ENCODE measurements around the gene AUP1.

The AUP1 gene

GRCh38 chr2:74525717-74526648 lies 3.5 kb downstream of the AUP1 start, which contains the start of gene DQX1:
Gene DQX1, minus strand, starts transcription at chr2:74526231. Its CDS starts 502 bp downstream, at chr2:74525729.
- TF ChIP-seq, protein P1, sequence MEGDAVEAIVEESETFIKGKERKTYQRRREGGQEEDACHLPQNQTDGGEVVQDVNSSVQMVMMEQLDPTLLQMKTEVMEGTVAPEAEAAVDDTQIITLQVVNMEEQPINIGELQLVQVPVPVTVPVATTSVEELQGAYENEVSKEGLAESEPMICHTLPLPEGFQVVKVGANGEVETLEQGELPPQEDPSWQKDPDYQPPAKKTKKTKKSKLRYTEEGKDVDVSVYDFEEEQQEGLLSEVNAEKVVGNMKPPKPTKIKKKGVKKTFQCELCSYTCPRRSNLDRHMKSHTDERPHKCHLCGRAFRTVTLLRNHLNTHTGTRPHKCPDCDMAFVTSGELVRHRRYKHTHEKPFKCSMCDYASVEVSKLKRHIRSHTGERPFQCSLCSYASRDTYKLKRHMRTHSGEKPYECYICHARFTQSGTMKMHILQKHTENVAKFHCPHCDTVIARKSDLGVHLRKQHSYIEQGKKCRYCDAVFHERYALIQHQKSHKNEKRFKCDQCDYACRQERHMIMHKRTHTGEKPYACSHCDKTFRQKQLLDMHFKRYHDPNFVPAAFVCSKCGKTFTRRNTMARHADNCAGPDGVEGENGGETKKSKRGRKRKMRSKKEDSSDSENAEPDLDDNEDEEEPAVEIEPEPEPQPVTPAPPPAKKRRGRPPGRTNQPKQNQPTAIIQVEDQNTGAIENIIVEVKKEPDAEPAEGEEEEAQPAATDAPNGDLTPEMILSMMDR (IDR thresholded peaks at IDR 0.05; ENCODE audit: low read depth, low read length, missing control alignments): no peak
- Histone ChIP-seq H3K36me3 (replicated peaks) (peaks cover 17% of the 10 kb centered on the region), H3K27ac (no peak within 1 kb of the TSS), H3K27me3 (replicated peaks) (no peaks in the 10 kb centered on the region), H3K4me3 (ENCODE audit: low read depth, low read length) (no peak within 1 kb of the TSS)
- no peak for DNase-seq
- in situ Hi-C loops (cut with HindIII; ENCODE audit: low pct_ligation_motif_present, low sequenced_read_pairs): no loop called here

DNA sequence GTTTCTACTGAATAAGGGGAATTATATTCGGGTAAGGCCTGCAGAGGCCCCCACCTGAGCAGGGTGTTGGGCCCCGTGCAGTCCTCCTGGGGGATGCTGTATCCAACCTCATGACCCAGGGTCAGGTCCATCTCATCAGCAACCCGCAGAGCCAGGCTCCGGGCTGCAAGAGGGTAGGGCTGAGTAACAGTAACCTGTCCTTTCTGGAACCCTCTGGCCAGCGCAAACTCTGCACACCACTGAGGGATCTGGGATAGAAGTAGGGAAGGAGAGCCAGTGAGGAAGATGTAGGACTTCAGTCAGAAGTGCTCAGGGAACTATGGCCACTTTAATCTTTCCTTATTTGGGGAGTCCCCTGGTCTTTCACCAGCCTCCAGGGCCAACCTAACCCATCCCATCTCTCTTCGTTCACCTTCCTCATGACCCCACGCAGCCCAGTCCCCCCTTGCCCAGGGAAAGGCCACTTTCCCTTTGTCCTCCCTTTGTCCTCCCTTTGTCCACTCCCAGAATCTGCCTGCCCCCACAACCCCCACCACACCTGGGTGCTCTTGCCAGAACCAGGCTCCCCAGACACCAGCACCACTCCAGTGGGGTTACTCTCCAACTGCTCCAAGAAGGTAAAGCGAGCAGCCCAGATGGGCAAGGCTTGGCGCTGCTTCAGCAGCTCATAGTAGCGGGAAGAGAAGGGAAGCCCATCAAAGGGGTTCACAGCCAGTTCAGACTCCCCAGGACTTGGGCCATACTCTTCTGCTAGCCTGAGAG lies 4.4 kb downstream of the AUP1 start:
- no peak for DNase-seq
- no peak overlapping the region for H3K4me3 ChIP-seq (ENCODE audit: low read depth, low read length)
- peaks cover under 1% of the 10 kb centered on the region for H3K27me3 ChIP-seq (replicated peaks)
- TF ChIP-seq, protein P1 (IDR thresholded peaks at IDR 0.05; ENCODE audit: low read depth, low read length, missing control alignments): no peak
- in situ Hi-C loops (cut with HindIII; ENCODE audit: low pct_ligation_motif_present, low sequenced_read_pairs): no loop called here
- no peak overlapping the region for H3K27ac ChIP-seq
- peaks cover 17% of the 10 kb centered on the region for H3K36me3 ChIP-seq (replicated peaks)

DNA sequence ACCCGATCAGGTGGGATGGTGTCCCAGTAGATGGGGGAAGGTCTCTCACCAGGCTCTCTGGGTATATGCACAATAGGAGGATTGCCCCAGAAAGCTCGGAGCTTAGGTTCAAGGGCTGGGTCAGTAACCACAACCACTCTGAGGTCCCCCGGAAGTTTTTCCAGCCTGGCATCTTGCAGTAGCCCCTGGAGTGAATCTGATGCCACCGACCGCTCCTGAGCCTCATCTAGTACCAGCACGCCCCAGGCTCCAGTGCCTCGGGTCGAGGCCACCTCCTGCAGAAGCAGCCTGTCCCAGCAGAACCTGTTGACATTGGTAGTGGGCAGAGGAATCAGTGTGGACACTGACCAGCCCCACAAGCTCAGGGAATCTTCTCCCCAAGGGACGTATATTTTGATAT lies 5.5 kb downstream of the AUP1 start:
- peaks cover 17% of the 10 kb centered on the region for H3K36me3 ChIP-seq (replicated peaks)
- in situ Hi-C loops (cut with HindIII; ENCODE audit: low pct_ligation_motif_present, low sequenced_read_pairs): no loop called here
- H3K4me3 ChIP-seq (ENCODE audit: low read depth, low read length): no peak overlapping the region
- H3K27ac ChIP-seq: no peak overlapping the region
- no peak for DNase-seq
- H3K27me3 ChIP-seq (replicated peaks): peaks cover 9% of the 10 kb centered on the region
- TF ChIP-seq, protein P1 (IDR thresholded peaks at IDR 0.05; ENCODE audit: low read depth, low read length, missing control alignments): no peak

GRCh38 chr2:74522516-74522915 lies 7.0 kb downstream of the AUP1 start:
- TF ChIP-seq, protein P1 (IDR thresholded peaks at IDR 0.05; ENCODE audit: low read depth, low read length, missing control alignments): no peak
- H3K4me3 ChIP-seq (ENCODE audit: low read depth, low read length): no peak overlapping the region
- peaks cover 11% of the 10 kb centered on the region for H3K27me3 ChIP-seq (replicated peaks)
- no peak overlapping the region for H3K27ac ChIP-seq
- in situ Hi-C loops (cut with HindIII; ENCODE audit: low pct_ligation_motif_present, low sequenced_read_pairs): no loop called here
- peaks cover 17% of the 10 kb centered on the region for H3K36me3 ChIP-seq (replicated peaks)
- no peak for DNase-seq

- H3K27me3 ChIP-seq (replicated peaks): peaks cover 67% of the 10 kb centered on the region
- H3K4me3 ChIP-seq (ENCODE audit: low read depth, low read length): no peak overlapping the region
Observed at GRCh38 chr2:74516650-74517049, 12.9 kb downstream of the AUP1 start.

More at GRCh38 chr2:74516650-74517049, 12.9 kb downstream of the AUP1 start:
- DNase-seq: no peak
- Histone ChIP-seq H3K36me3 (replicated peaks) (no peaks in the 10 kb centered on the region), H3K27ac (no peak overlapping the region)
- in situ Hi-C loops (cut with HindIII; ENCODE audit: low pct_ligation_motif_present, low sequenced_read_pairs): no loop called here
- TF ChIP-seq, protein P1 (IDR thresholded peaks at IDR 0.05; ENCODE audit: low read depth, low read length, missing control alignments): no peak
